C1 segment of cervical spinal cord (tissue), 14 donors: ENCODE data around the gene PGAP1.

Experiments used
- DNase-seq, 14 donors: peaks; one replicate each; lab custom pipeline; 2025; lab: John Stamatoyannopoulos, UW

PGAP1 gene

GRCh38 chr2:196801674-196802261, 124.7 kb downstream of the PGAP1 start:
- no peak for DNase-seq

GRCh38 chr2:196798980-196799379, 127.5 kb downstream of the PGAP1 start:
- DNase-seq: no peak

GRCh38 chr2:196792865-196793264, 133.6 kb downstream of the PGAP1 start:
- no peak for DNase-seq

- no peak for DNase-seq
Measured at GRCh38 chr2:196783431-196784094, 142.9 kb downstream of the PGAP1 start.
